Melanocyte of skin (primary cell): ENCODE data around the gene CDY1. TPM values are rescaled to one million over a fixed set of nuclear protein-coding genes. Genes with fewer than 3 reads are reported as not detected.

ENCODE experiments used
- total RNA-seq, 2 donors: library from RNA; depleted of rRNA; stranded (reverse); fragments of >200 nt; gene quantifications; 2 replicates each; pipeline ENCODE4 v1.2.3, GENCODE V29; 2012

CDY1 gene
- not detected for total RNA-seq

GRCh38 chrY:25621817-25622216 is at the start of gene CDY1:
CDY1 (plus strand) TSS chrY:25622117; CDS start chrY:25622443, 326 bp downstream.

